GM12878 (cell line): ENCODE results near the gene LTBP2. TPM values are rescaled to one million over a fixed set of nuclear protein-coding genes. Genes with fewer than 3 reads are reported as not detected.

Source experiments
- ATAC-seq: fragments of 200-7000 bp; cut with Tn5 transposase; 3 replicates; pipeline ENCODE4 v1.9.1; 2020; ENCODE audit warnings: mild to moderate bottlenecking, moderate library complexity
- BruUV-seq: library from RNA; stranded (reverse); fragments of 400-500 nt; replicated peaks from 2 replicates; lab custom pipeline; 2021; lab: Mats Ljungman, UMichigan
- CTCF ChIA-PET: fragments of 300-600 bp; sonication (Branson Sonifier 250); formaldehyde crosslinking; extraction: SDS; loops from one replicate; lab custom pipeline; 2021; ENCODE audit warnings: inconsistent platforms; lab: Yijun Ruan, JAX
- POLR2A ChIA-PET: fragments of 350-600 bp; formaldehyde crosslinking; extraction: SDS; loops from one replicate; lab custom pipeline; 2021; ENCODE audit warnings: inconsistent platforms; lab: Charles Lee
- RAD21 ChIA-PET: fragments of 300-600 bp; sonication (Branson Sonifier 250); formaldehyde crosslinking; loops from one replicate; lab custom pipeline; 2023; ENCODE audit warnings: antibody characterized with exemption; ENCODE audit not compliant: unreplicated experiment; lab: Charles Lee
- SMC1A ChIA-PET: fragments of 300-600 bp; sonication (Branson Sonifier 250); formaldehyde crosslinking; loops from one replicate; lab custom pipeline; 2023; ENCODE audit not compliant: unreplicated experiment, uncharacterized antibody; lab: Charles Lee
- DNase-seq: peaks from one replicate; pipeline ENCODE4 v3.0.0-alpha.2; 2011; ENCODE audit warnings: low read depth, low spot score
- FAIRE-seq: peaks from 3 replicates; lab custom pipeline; 2011; peaks lifted over from hg19 to GRCh38; lab: Jason Lieb, UNC
- H2AFZ ChIP-seq: 2 replicates; pipeline ENCODE4 v1.6.0; 2011; ENCODE audit warnings: low read depth, low read length, control low read depth; ENCODE audit not compliant: control insufficient read depth
- H3K27ac ChIP-seq: 2 replicates; pipeline ENCODE4 v1.5.1; 2011; ENCODE audit warnings: control low read depth; ENCODE audit not compliant: control insufficient read depth, insufficient read depth
- H3K27me3 ChIP-seq, 2 experiments: replicated peaks in 1 of 2; 2 replicates each; pipeline versions ENCODE4 v1.6.0 to v1.6.1; 2011; ENCODE audit warnings: low read length in 1 of 2; ENCODE audit not compliant: control insufficient read depth in 2 of 2, insufficient read depth in 2 of 2
- H3K36me3 ChIP-seq, 2 experiments: 2 replicates each; pipeline ENCODE4 v1.5.1; 2011; ENCODE audit warnings: low read length in 1 of 2; ENCODE audit not compliant: control insufficient read depth in 2 of 2, insufficient read depth in 2 of 2
- H3K4me1 ChIP-seq: 2 replicates; pipeline ENCODE4 v1.6.1; 2011; ENCODE audit warnings: mild to moderate bottlenecking, low read length, moderate library complexity, mixed read lengths; ENCODE audit not compliant: control insufficient read depth, insufficient read depth
- H3K4me2 ChIP-seq: 2 replicates; pipeline ENCODE4 v1.6.0; 2011; ENCODE audit warnings: control low read depth; ENCODE audit not compliant: control insufficient read depth, insufficient read depth
- H3K4me3 ChIP-seq: fragments of 200-600 bp; sonication (generic); 2 replicates; pipeline ENCODE4 v1.5.1; 2016
- H3K79me2 ChIP-seq: 2 replicates; pipeline ENCODE4 v1.6.0; 2011; ENCODE audit warnings: low read length; ENCODE audit not compliant: control insufficient read depth, insufficient read depth
- H3K9ac ChIP-seq: 2 replicates; pipeline ENCODE4 v1.8.0; 2011; ENCODE audit warnings: low read length, control low read depth, mixed read lengths; ENCODE audit not compliant: control insufficient read depth, insufficient read depth
- H3K9me3 ChIP-seq: replicated peaks from 3 replicates; pipeline ENCODE4 v1.5.1; 2011; ENCODE audit warnings: mild to moderate bottlenecking, low read length; ENCODE audit not compliant: control insufficient read depth, insufficient read depth
- H4K20me1 ChIP-seq: 2 replicates; pipeline ENCODE4 v1.6.0; 2011; ENCODE audit not compliant: control insufficient read depth, insufficient read depth
- BHLHE40 ChIP-seq, 2 experiments: fragments of 450-650 bp in 1 of 2; IDR thresholded peaks; 2 replicates each; pipeline ENCODE4 v1.6.1; 2011 to 2017; ENCODE audit warnings: low read depth in 2 of 2, borderline replicate concordance in 1 of 2, improper control_type of control experiment in 1 of 2, low read length in 1 of 2, mild to moderate bottlenecking in 1 of 2
- CBFB ChIP-seq: IDR thresholded peaks from 2 replicates; pipeline ENCODE4 v1.6.1; 2016; ENCODE audit warnings: antibody characterized with exemption, low read depth
- RELA ChIP-seq: fragments of 450-650 bp; IDR thresholded peaks from 2 replicates; pipeline ENCODE4 v1.8.0; 2014; ENCODE audit warnings: borderline replicate concordance; ENCODE audit not compliant: partially characterized antibody
- ZSCAN29 ChIP-seq: fragments of 450-650 bp; IDR thresholded peaks from 2 replicates; pipeline ENCODE4 v1.6.1; 2017; ENCODE audit warnings: mild to moderate bottlenecking, moderate library complexity
- WGBS: methylation state at CpG from one replicate; pipeline ENCODE4 v1.1.6; 2016; ENCODE audit warnings: low lambda C conversion rate; ENCODE audit not compliant: insufficient replicate concordance, insufficient coverage; ENCODE audit errors: missing lambda C conversion rate; 5-methylcytosine and 5-hydroxymethylcytosine counted together
- in situ Hi-C: fragments of 300-500 bp; cut with MboI; formaldehyde crosslinking; loops from 9 replicates; pipeline ENCODE4 v1.14.3; 2018; ENCODE audit warnings: mixed read lengths
- intact Hi-C: fragments of 100-400 bp; cut with micrococcal nuclease; formaldehyde crosslinking; loops from one replicate; pipeline ENCODE4 v1.14.2; 2022; ENCODE audit not compliant: unreplicated experiment
- polyA plus RNA-seq, 11 experiments: library from polyadenylated mRNA; depleted of rRNA in 4 of 11; unstranded in 6 of 11; stranded (reverse) in 5 of 11; fragments of >200 nt; fragmentation: Nextera tagmentation in 4 of 11; fragmentation: Illumina TruSeq in 1 of 11; extraction: Ambion mirVana in 4 of 11; extraction: Trizol in 1 of 11; gene quantifications; 1 replicate in 1 of 11; 2 replicates in 10 of 11; pipeline versions ENCODE4 v1.2.1 to v1.2.3, GENCODE V29; 2011 to 2016; ENCODE audit warnings: inconsistent platforms in 2 of 11, missing spikeins in 2 of 11, low read depth in 1 of 11
- total RNA-seq, 4 experiments: library from RNA; depleted of rRNA in 3 of 4; stranded (reverse); fragments of >200 nt in 3 of 4; fragmentation: Illumina TruSeq in 1 of 4; extraction: Trizol in 1 of 4; gene quantifications; 2 replicates each; pipeline versions ENCODE4 v1.2.1 to v1.2.3, GENCODE V29; 2013 to 2021
- TF ChIP-seq, protein P1 (sequence below): IDR thresholded peaks from 2 replicates; pipeline ENCODE4 v1.6.1; 2012; ENCODE audit warnings: low read depth, low read length, improper control_type of control experiment
- TF ChIP-seq, protein P2 (sequence below): fragments of 450-650 bp; IDR thresholded peaks from 2 replicates; pipeline ENCODE4 v1.6.1; 2017; ENCODE audit warnings: borderline replicate concordance
- TF ChIP-seq, protein P3 (sequence below): fragments of 450-650 bp; IDR thresholded peaks from 2 replicates; pipeline ENCODE4 v1.6.1; 2017; ENCODE audit warnings: mild to moderate bottlenecking
- TF ChIP-seq, protein P4 (sequence below): fragments of 150-350 bp; IDR thresholded peaks from 2 replicates; pipeline ENCODE4 v1.6.1; 2014; ENCODE audit warnings: mild to moderate bottlenecking, low read depth, low read length

Gene LTBP2
- total and polyA plus RNA-seq, 10 of the 15 experiments (the other 5 are each of a cell fraction or from before 2014, with no cell fraction given), result 0.03 to 0.23 (median 0.06) TPM; not detected in 1

DNA sequence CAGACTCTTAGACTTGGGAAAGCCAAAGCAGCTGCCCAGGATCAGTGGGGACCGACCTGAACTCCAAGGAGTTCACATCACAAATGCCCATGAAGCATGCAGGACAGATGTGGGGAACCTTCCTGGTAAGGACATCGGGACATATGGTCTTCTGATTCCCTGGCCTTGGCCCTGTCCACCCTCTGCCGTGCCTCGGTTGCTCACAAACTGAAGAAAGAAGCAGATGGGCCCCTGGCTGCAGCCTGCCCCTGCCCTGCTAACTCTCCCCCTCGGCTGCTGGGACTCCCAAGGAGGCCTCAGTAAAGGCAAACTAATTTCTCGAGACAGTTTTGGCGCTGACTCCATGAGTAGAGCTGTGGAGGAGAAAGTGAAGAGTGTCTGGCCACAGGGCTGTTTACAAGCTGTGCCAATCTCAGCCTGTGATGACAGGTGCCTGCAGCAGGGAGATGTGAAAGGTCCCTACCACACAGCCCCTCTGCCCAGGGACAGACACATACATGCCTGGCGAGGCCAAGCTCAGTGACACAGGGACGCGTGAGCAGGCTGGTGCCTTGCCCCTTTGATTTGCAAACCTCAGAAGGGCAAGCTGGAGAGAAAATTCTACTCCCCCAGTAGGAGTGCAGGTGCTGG, 69.9 kb downstream of the LTBP2 start:
- SMC1A ChIA-PET, result no interaction called here

DNA sequence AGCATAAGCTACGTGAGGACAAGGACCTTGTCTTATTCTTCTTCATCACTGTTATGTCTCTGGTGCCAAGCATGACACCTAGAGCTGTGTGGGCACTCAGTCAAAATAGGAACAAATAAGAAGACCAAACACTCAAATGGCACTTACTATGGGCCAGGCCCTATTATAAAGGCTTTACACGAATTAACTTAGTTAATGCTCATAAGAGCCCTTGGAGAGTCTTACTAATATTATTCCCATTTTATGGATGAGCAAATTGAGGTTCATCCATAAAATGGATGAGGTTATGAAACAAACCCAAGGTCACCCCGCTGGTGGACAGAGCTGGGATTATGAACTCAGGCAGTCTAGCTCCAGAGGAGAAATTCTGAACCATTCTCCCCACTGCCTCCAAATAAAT, 70.8 kb downstream of the LTBP2 start:
- H4K20me1 ChIP-seq, result no peaks in the 10 kb centered on the region
- RAD21 ChIA-PET, result no interaction called here
- ATAC-seq, result no peak
- no peak for DNase-seq
- POLR2A ChIA-PET, result no interaction called here
- 6% methylated on average over 3 of the region's 3 CpGs for whole genome bisulfite sequencing
- H3K9me3 ChIP-seq, result no peaks in the 10 kb centered on the region
- H3K36me3 ChIP-seq, result no peaks in the 10 kb centered on the region
- no peaks in the 10 kb centered on the region for H3K79me2 ChIP-seq
- no TSS peak for BruUV-seq
- peaks cover 2% of the 10 kb centered on the region in 2 experiments; a peak in 3 of 4 replicates for H3K27me3 ChIP-seq
- no peak overlapping the region for H3K9ac ChIP-seq
- no peak overlapping the region for H3K27ac ChIP-seq
- CTCF ChIA-PET, result interaction anchor here (0.6 kb wide), 1 partner anchor 216 kb away, joined by 3 read pairs; no protein-coding TSS in a partner anchor
- TF ChIP-seq ZSCAN29, result no peak
- TF ChIP-seq RELA, result no peak
- TF ChIP-seq, protein P1, sequence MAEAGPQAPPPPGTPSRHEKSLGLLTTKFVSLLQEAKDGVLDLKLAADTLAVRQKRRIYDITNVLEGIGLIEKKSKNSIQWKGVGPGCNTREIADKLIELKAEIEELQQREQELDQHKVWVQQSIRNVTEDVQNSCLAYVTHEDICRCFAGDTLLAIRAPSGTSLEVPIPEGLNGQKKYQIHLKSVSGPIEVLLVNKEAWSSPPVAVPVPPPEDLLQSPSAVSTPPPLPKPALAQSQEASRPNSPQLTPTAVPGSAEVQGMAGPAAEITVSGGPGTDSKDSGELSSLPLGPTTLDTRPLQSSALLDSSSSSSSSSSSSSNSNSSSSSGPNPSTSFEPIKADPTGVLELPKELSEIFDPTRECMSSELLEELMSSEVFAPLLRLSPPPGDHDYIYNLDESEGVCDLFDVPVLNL, result no peak
- no peak for TF ChIP-seq CBFB
- TF ChIP-seq, protein P2, sequence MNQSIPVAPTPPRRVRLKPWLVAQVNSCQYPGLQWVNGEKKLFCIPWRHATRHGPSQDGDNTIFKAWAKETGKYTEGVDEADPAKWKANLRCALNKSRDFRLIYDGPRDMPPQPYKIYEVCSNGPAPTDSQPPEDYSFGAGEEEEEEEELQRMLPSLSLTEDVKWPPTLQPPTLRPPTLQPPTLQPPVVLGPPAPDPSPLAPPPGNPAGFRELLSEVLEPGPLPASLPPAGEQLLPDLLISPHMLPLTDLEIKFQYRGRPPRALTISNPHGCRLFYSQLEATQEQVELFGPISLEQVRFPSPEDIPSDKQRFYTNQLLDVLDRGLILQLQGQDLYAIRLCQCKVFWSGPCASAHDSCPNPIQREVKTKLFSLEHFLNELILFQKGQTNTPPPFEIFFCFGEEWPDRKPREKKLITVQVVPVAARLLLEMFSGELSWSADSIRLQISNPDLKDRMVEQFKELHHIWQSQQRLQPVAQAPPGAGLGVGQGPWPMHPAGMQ, result no peak
- TF ChIP-seq, protein P3, sequence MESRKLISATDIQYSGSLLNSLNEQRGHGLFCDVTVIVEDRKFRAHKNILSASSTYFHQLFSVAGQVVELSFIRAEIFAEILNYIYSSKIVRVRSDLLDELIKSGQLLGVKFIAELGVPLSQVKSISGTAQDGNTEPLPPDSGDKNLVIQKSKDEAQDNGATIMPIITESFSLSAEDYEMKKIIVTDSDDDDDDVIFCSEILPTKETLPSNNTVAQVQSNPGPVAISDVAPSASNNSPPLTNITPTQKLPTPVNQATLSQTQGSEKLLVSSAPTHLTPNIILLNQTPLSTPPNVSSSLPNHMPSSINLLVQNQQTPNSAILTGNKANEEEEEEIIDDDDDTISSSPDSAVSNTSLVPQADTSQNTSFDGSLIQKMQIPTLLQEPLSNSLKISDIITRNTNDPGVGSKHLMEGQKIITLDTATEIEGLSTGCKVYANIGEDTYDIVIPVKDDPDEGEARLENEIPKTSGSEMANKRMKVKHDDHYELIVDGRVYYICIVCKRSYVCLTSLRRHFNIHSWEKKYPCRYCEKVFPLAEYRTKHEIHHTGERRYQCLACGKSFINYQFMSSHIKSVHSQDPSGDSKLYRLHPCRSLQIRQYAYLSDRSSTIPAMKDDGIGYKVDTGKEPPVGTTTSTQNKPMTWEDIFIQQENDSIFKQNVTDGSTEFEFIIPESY, result no peak
- SMC1A ChIA-PET, result no interaction called here
- intact Hi-C loops, result no loop called here
- no peak for FAIRE-seq
- no peak overlapping the region for H3K4me2 ChIP-seq
- in situ Hi-C loops, result no loop called here
- no peak overlapping the region for H2AFZ ChIP-seq
- H3K4me1 ChIP-seq, result no peaks in the 10 kb centered on the region
- no peak overlapping the region for H3K4me3 ChIP-seq

More for the DNA sequence above, 69.9 kb downstream of the LTBP2 start:
- ChIA-PET CTCF (no interaction called here), RAD21 (no interaction called here), POLR2A (no interaction called here)
- DNase-seq (no peak), ATAC-seq (no peak), FAIRE-seq (no peak)
- TF ChIP-seq, protein P4, sequence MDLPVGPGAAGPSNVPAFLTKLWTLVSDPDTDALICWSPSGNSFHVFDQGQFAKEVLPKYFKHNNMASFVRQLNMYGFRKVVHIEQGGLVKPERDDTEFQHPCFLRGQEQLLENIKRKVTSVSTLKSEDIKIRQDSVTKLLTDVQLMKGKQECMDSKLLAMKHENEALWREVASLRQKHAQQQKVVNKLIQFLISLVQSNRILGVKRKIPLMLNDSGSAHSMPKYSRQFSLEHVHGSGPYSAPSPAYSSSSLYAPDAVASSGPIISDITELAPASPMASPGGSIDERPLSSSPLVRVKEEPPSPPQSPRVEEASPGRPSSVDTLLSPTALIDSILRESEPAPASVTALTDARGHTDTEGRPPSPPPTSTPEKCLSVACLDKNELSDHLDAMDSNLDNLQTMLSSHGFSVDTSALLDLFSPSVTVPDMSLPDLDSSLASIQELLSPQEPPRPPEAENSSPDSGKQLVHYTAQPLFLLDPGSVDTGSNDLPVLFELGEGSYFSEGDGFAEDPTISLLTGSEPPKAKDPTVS, result no peak
- TF ChIP-seq BHLHE40 (IDR thresholded peaks at IDR 0.05; ENCODE audit: borderline replicate concordance in 1 of 2, low read depth in 2 of 2, low read length in 1 of 2), result no peak
- Histone ChIP-seq H3K36me3 (no peaks in the 10 kb centered on the region), H3K4me1 (no peaks in the 10 kb centered on the region), H4K20me1 (no peaks in the 10 kb centered on the region), H3K9me3 (no peaks in the 10 kb centered on the region), H3K27ac (no peak overlapping the region), H3K27me3 (peaks cover 2% of the 10 kb centered on the region in 2 experiments; a peak in 3 of 4 replicates), H2AFZ (no peak overlapping the region), H3K4me2 (no peak overlapping the region), H3K9ac (no peak overlapping the region), H3K79me2 (no peaks in the 10 kb centered on the region), H3K4me3 (no peak overlapping the region)
- BruUV-seq, result no TSS peak
- in situ Hi-C loops (no loop called here), intact Hi-C loops (no loop called here)
- 43% methylated on average over 10 of the region's 10 CpGs for WGBS
